KBM-7 (cell line): ENCODE results near the gene RGS19.
"Not testable (repeated sequence)": the region's sequence is repeated elsewhere in the genome, so short reads cannot be mapped to it uniquely, and the experiment has no call there.

Source experiments
- DNase-seq: peaks from one replicate; pipeline ENCODE4 v3.0.0-alpha.2; 2015
- in situ Hi-C: fragments of 300-500 bp; cut with MboI; formaldehyde crosslinking; loops from 2 replicates; pipeline ENCODE4 v1.14.3; 2020; ENCODE audit warnings: low sequenced_read_pairs, low pct_unique_long_range_greater_than_20kb, mixed read lengths

RGS19 gene

GRCh38 chr20:64098471-64099013 is 19.2 kb upstream of the RGS19 start:
- no peak for DNase-seq

GRCh38 chr20:64096535-64096934 is 17.2 kb upstream of the RGS19 start:
- in situ Hi-C loops = no loop called here

More at GRCh38 chr20:64098471-64099013, 19.2 kb upstream of the RGS19 start:
- in situ Hi-C loops = no loop called here

GRCh38 chr20:64095927-64096326 is 16.6 kb upstream of the RGS19 start:
- in situ Hi-C loops = no loop called here
- no peak for DNase-seq

More at GRCh38 chr20:64096535-64096934, 17.2 kb upstream of the RGS19 start:
- DNase-seq = no peak

GRCh38 chr20:64095455-64095854 is 16.1 kb upstream of the RGS19 start:
- in situ Hi-C loops = no loop called here
- DNase-seq = no peak

- in situ Hi-C loops = no loop called here
- DNase-seq = no peak
Observed at GRCh38 chr20:64093013-64093503, 13.7 kb upstream of the RGS19 start.

- DNase-seq = no peak
- in situ Hi-C loops = no loop called here
Observed at GRCh38 chr20:64092258-64093012, 13.1 kb upstream of the RGS19 start.

GRCh38 chr20:64091770-64092169 is 12.5 kb upstream of the RGS19 start:
- DNase-seq = no peak
- in situ Hi-C loops = no loop called here

- in situ Hi-C loops = no loop called here
Observed at GRCh38 chr20:64091340-64091739, 12.0 kb upstream of the RGS19 start.

GRCh38 chr20:64090165-64090564 is 10.8 kb upstream of the RGS19 start:
- DNase-seq = no peak
- in situ Hi-C loops = no loop called here

More at GRCh38 chr20:64091340-64091739, 12.0 kb upstream of the RGS19 start:
- no peak for DNase-seq

- DNase-seq, in situ Hi-C loops: not testable (repeated sequence)
Observed at GRCh38 chr20:64088586-64088985, 9.3 kb upstream of the RGS19 start.

- in situ Hi-C loops = not testable (repeated sequence)
Observed at GRCh38 chr20:64087226-64087825, 8.0 kb upstream of the RGS19 start.

GRCh38 chr20:64086801-64087200 is 7.5 kb upstream of the RGS19 start:
- no peak for DNase-seq
- in situ Hi-C loops = no loop called here

More at GRCh38 chr20:64087226-64087825, 8.0 kb upstream of the RGS19 start:
- not testable (repeated sequence) for DNase-seq

GRCh38 chr20:64084685-64085152 is 5.4 kb upstream of the RGS19 start:
- no peak for DNase-seq
- in situ Hi-C loops = no loop called here

- no peak for DNase-seq
- in situ Hi-C loops = no loop called here
Observed at GRCh38 chr20:64083804-64084684, 4.7 kb upstream of the RGS19 start, which contains the start of gene LKAAEAR1. LKAAEAR1 (minus strand) TSS chr20:64084398; CDS start chr20:64084219, 179 bp downstream.

- peak; percentile 83 for DNase-seq
Observed at GRCh38 chr20:64083378-64083803, 4.1 kb upstream of the RGS19 start.

GRCh38 chr20:64082820-64083377 is 3.6 kb upstream of the RGS19 start:
- DNase-seq = no peak
- in situ Hi-C loops = no loop called here

More at GRCh38 chr20:64083378-64083803, 4.1 kb upstream of the RGS19 start:
- in situ Hi-C loops = no loop called here

GRCh38 chr20:64082126-64082731 is 2.9 kb upstream of the RGS19 start:
- in situ Hi-C loops = no loop called here
- peak; percentile 61 for DNase-seq

- in situ Hi-C loops = no loop called here
- no peak for DNase-seq
Observed at GRCh38 chr20:64081624-64081964, 2.3 kb upstream of the RGS19 start.
